ENCODE data around the gene SIAH1.

DNA sequence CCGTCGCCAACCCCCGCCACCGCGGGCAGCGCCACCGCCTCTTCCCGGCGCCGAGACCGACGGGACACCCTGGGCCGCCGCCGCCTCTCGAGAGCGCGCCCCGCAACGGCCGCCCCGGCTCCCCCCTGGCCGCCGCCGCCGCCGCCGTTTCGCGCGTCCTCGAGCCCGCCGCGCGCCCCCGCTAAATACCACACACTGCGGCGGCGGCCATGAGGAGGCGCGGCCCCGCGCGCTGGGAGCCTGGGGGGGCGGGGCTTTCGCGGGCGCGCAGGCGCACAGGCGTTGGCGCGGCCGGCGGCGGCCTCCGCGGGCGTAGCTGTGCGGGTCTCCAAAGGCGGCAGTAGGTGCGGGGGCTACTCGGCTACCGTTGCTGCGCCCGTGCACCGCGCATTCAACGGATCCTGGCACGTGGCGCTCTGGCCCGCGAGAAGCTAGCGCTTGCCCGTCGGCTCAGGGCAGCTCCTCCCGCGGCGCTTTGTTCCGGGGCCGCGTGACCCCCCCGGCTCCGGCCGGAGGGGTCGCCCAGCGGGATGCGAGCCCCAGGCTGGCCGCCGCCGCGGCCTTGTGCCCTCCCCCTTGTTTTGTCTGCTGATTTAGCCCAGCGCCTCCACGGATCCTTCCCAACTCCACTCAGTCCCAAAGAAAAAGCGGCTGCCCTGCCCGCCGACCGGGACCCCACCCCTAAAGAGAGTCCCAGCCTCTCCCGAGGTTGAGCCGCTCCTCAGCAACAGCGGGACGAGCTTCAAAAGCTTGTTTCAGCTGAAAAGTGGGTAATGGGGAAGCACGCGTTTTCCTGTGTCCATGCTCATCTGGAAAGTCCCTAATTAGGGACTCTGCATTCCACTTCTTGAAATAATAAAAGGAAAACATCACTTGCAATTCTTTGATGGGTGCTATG is at the start of gene SIAH1:
- TF ChIP-seq GATA2 (IDR thresholded peaks at IDR 0.05; ENCODE audit: low read depth, low read length): no peak
- no peak for TF ChIP-seq GATA3 (IDR thresholded peaks at IDR 0.05; ENCODE audit: low read depth, low read length)

All from SH-SY5Y (cell line).